OCI-LY1 (cell line): ENCODE results near the gene AK2.

Experiments
- H2AFZ ChIP-seq: fragments of 200-600 bp; sonication (generic), shearing (Covaris generic); 2 replicates; pipeline ENCODE4 v1.6.0; 2014; ENCODE audit warnings: antibody characterized with exemption, mild to moderate bottlenecking, low read length
- H3F3A ChIP-seq: fragments of 200-600 bp; sonication (generic), shearing (Covaris generic); 2 replicates; pipeline ENCODE4 v1.6.0; 2014; ENCODE audit warnings: mild to moderate bottlenecking, antibody characterized with exemption, low read length, moderate library complexity; ENCODE audit not compliant: insufficient read depth
- H3K27ac ChIP-seq: fragments of 200-600 bp; sonication (generic); 2 replicates; pipeline ENCODE4 v1.5.1; 2014; ENCODE audit warnings: low read length, mixed run types, mild to moderate bottlenecking, low read depth; ENCODE audit not compliant: poor library complexity, severe bottlenecking
- H3K27me3 ChIP-seq: fragments of 200-600 bp; sonication (generic); 2 replicates; pipeline ENCODE4 v1.6.0; 2014; ENCODE audit warnings: antibody characterized with exemption, mild to moderate bottlenecking, low read length, moderate library complexity; ENCODE audit not compliant: insufficient read depth
- H3K36me3 ChIP-seq: fragments of 200-600 bp; sonication (generic); 2 replicates; pipeline ENCODE4 v1.6.1; 2014; ENCODE audit warnings: mild to moderate bottlenecking, antibody characterized with exemption, low read length, moderate library complexity, mixed read lengths; ENCODE audit not compliant: insufficient read depth
- H3K4me1 ChIP-seq: fragments of 200-600 bp; sonication (generic); 2 replicates; pipeline ENCODE4 v1.5.1; 2014; ENCODE audit warnings: mild to moderate bottlenecking, low read length, moderate library complexity; ENCODE audit not compliant: insufficient read depth, severe bottlenecking
- H3K4me2 ChIP-seq: fragments of 200-600 bp; sonication (generic), shearing (Covaris generic); 2 replicates; pipeline ENCODE4 v1.6.1; 2014; ENCODE audit warnings: low read length
- H3K4me3 ChIP-seq: fragments of 200-600 bp; sonication (generic); 2 replicates; pipeline ENCODE4 v1.5.1; 2014; ENCODE audit warnings: low read length, low read depth, mild to moderate bottlenecking, mixed read lengths; ENCODE audit not compliant: poor library complexity, severe bottlenecking
- H3K79me2 ChIP-seq: fragments of 200-600 bp; shearing (Covaris generic); 2 replicates; pipeline ENCODE4 v1.6.1; 2016; ENCODE audit warnings: mixed run types, low read length, mixed read lengths; ENCODE audit not compliant: insufficient read depth
- H3K9ac ChIP-seq: fragments of 200-600 bp; sonication (generic), shearing (Covaris generic); 2 replicates; pipeline ENCODE4 v1.6.1; 2014; ENCODE audit warnings: mild to moderate bottlenecking, low read length, mixed read lengths
- H3K9me2 ChIP-seq: fragments of 200-600 bp; sonication (generic), shearing (Covaris generic); 2 replicates; pipeline ENCODE4 v1.6.1; 2014; ENCODE audit warnings: low read depth, mild to moderate bottlenecking, low read length, mixed read lengths
- H3K9me3 ChIP-seq: fragments of 200-600 bp; shearing (Covaris generic); 2 replicates; pipeline ENCODE4 v1.6.1; 2014; ENCODE audit warnings: low read length, mixed read lengths
- H4K20me1 ChIP-seq: fragments of 200-600 bp; sonication (generic), shearing (Covaris generic); 2 replicates; pipeline ENCODE4 v1.6.0; 2016; ENCODE audit warnings: mild to moderate bottlenecking, low read length; ENCODE audit not compliant: insufficient read depth
- EZH2 ChIP-seq: fragments of 200-600 bp; sonication (generic), shearing (Covaris generic); IDR thresholded peaks from 2 replicates; pipeline ENCODE4 v1.8.0; 2017; ENCODE audit warnings: borderline replicate concordance, mixed run types, mild to moderate bottlenecking, antibody characterized with exemption, low read length, moderate library complexity, mixed read lengths
- TF ChIP-seq, protein P1 (sequence below): fragments of 200-600 bp; sonication (generic), shearing (Covaris generic); IDR thresholded peaks from 2 replicates; pipeline ENCODE4 v1.5.1; 2017; ENCODE audit warnings: mild to moderate bottlenecking, antibody characterized with exemption, low read length, moderate library complexity, mixed read lengths

Gene AK2

DNA sequence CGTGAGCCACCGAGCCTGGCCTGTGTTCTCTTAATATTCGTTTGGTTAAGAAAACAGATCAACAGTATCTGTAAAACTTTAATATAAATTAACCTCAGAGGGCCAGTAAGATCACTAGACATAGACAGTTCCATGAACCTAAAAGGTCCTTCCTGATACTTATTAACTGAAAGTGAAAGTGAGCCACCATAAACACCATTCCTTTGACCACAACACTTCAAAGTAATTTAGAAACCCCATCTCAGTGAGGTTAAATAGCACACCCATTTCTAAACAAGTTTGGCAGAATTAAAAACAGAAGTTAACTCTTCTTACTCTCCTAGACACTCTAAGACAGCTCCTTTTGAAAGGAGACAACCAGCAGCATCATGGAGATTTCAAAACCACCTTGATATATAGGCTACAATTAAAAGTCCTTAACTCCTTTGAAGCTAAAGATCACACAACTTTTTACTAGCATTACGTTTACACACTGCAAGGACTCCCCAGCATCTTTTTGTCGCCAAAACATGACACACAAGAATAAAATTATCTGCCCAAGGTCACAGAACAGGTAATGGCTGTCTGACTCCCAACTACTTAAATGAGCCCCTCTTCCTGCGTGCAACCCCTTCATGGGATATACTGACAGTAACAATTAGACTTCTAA lies 74.3 kb downstream of the AK2 start:
- Histone ChIP-seq H3K9ac (peak overlapping the region; percentile 46), H3K4me1 (peaks cover 64% of the 10 kb centered on the region), H3K4me3 (peak overlapping the region; percentile 90), H3K9me2 (no peaks in the 10 kb centered on the region), H3K27me3 (no peaks in the 10 kb centered on the region), H3K36me3 (no peaks in the 10 kb centered on the region), H2AFZ (no peak overlapping the region), H3K27ac (peak overlapping the region; percentile 58), H3K9me3 (no peaks in the 10 kb centered on the region), H4K20me1 (no peaks in the 10 kb centered on the region), H3F3A (0 out of 2 replicates have a peak, but pooled peaks cover 4% of the 10 kb centered on the region), H3K79me2 (peaks cover 14% of the 10 kb centered on the region; the same call in 1 of the 2 replicates), H3K4me2 (peak overlapping the region; percentile 72)
- TF ChIP-seq, protein P1, sequence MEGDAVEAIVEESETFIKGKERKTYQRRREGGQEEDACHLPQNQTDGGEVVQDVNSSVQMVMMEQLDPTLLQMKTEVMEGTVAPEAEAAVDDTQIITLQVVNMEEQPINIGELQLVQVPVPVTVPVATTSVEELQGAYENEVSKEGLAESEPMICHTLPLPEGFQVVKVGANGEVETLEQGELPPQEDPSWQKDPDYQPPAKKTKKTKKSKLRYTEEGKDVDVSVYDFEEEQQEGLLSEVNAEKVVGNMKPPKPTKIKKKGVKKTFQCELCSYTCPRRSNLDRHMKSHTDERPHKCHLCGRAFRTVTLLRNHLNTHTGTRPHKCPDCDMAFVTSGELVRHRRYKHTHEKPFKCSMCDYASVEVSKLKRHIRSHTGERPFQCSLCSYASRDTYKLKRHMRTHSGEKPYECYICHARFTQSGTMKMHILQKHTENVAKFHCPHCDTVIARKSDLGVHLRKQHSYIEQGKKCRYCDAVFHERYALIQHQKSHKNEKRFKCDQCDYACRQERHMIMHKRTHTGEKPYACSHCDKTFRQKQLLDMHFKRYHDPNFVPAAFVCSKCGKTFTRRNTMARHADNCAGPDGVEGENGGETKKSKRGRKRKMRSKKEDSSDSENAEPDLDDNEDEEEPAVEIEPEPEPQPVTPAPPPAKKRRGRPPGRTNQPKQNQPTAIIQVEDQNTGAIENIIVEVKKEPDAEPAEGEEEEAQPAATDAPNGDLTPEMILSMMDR, result no peak
- TF ChIP-seq EZH2, result no peak

DNA sequence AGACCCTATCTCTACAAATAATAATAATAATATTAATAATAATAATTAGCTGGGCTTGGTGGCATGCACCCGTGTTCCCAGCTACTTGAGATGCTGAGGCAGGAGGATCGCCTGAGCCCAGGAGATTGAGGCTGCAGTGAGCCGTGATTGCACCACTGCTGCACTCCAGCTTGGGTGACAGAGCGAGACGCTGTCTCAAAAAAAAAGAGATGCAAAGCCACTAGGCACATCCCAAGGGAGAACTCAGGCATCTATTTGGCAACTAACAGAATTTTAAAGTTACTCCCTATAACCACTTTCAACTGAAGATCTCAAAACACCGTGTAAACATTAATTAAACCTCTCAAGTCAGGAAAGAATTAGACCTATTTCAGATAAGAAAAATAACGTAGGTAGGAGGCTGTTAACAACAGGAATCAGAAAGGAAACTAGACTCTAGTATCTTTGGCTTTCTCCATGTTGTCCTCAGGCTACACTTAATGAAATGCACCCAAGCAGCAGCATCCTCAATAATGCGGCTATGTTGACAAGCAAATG lies 75.8 kb downstream of the AK2 start:
- Histone ChIP-seq H3K27ac (peak overlapping the region; percentile 57), H3K4me1 (peaks cover 73% of the 10 kb centered on the region), H3K9me2 (no peaks in the 10 kb centered on the region), H3F3A (0 out of 2 replicates have a peak, but pooled peaks cover 4% of the 10 kb centered on the region), H3K27me3 (no peaks in the 10 kb centered on the region), H3K9ac (peak overlapping the region; percentile 22; the same call in 1 of the 2 replicates), H3K9me3 (no peaks in the 10 kb centered on the region), H3K4me2 (peak overlapping the region; percentile 58), H2AFZ (no peak overlapping the region), H3K4me3 (peak overlapping the region; percentile 38), H3K79me2 (peaks cover 19% of the 10 kb centered on the region; the same call in 1 of the 2 replicates), H4K20me1 (no peaks in the 10 kb centered on the region), H3K36me3 (no peaks in the 10 kb centered on the region)
- TF ChIP-seq, protein P1, result no peak
- no peak for TF ChIP-seq EZH2

DNA sequence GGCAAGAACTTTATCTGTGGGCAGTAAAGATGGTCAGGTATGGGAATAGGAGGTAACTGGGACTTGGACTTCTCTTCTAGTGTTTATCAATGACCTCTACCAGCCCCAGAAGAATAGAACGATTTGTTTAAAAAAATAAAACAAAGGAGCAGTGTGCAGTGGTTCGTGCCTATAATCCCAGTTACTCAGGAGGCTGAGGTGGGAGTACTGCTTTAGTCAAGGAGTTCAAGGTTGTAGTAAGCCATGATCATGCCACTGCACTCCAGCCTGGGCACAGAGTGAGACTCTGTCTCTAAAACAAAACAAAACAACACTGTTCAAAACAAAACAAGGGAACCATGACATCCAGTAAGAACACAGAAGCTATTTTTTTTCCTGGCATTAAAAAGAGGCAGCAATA lies 76.3 kb downstream of the AK2 start:
- Histone ChIP-seq H3K27me3 (no peaks in the 10 kb centered on the region), H3K4me2 (peak overlapping the region; percentile 27; the same call in 1 of the 2 replicates), H3K4me1 (peaks cover 72% of the 10 kb centered on the region), H3K9ac (no peak overlapping the region; the same call in 1 of the 2 replicates), H3K27ac (peak overlapping the region; percentile 32), H3K4me3 (no peak overlapping the region), H2AFZ (no peak overlapping the region), H3K9me3 (no peaks in the 10 kb centered on the region), H3K79me2 (peaks cover 19% of the 10 kb centered on the region; the same call in 1 of the 2 replicates), H3F3A (0 out of 2 replicates have a peak, but pooled peaks cover 4% of the 10 kb centered on the region), H3K36me3 (no peaks in the 10 kb centered on the region), H4K20me1 (no peaks in the 10 kb centered on the region), H3K9me2 (no peaks in the 10 kb centered on the region)
- TF ChIP-seq EZH2, result no peak
- TF ChIP-seq, protein P1, result no peak
